H1 (cell line): Measurements from ENCODE around the gene MYH6. TPM values are rescaled to one million over a fixed set of nuclear protein-coding genes. Genes with fewer than 3 reads are reported as not detected.

Source experiments
- CHD7 ChIP-seq: fragments of 300-600 bp; sonication (generic); IDR thresholded peaks from 2 replicates; pipeline ENCODE4 v1.7.1; 2012; ENCODE audit warnings: low read length, moderate library complexity, mild to moderate bottlenecking, inconsistent platforms; ENCODE audit not compliant: insufficient replicate concordance
- CREB1 ChIP-seq: IDR thresholded peaks from 2 replicates; pipeline ENCODE4 v1.6.1; 2012; ENCODE audit warnings: inconsistent platforms
- TAF1 ChIP-seq: IDR thresholded peaks from 2 replicates; pipeline ENCODE4 v1.6.1; 2011; ENCODE audit warnings: mild to moderate bottlenecking, low read depth, low read length
- polyA plus RNA-seq, 7 experiments: library from polyadenylated mRNA; depleted of rRNA in 3 of 7; stranded (reverse) in 5 of 7; unstranded in 2 of 7; fragments of >200 nt in 5 of 7; fragments of 200-250 nt in 2 of 7; gene quantifications; 1 replicate in 5 of 7; 2 replicates in 1 of 7; 4 replicates in 1 of 7; pipeline versions ENCODE4 v1.2.1 to v1.2.3, GENCODE V29; 2011 to 2013; ENCODE audit warnings: missing spikeins in 2 of 7, mixed read lengths in 2 of 7
- total RNA-seq: library from RNA; stranded (reverse); fragmentation: NEBNext Ultra II Directional; extraction: Animal tissue kit (Norgen Biotek cat#: 25700); gene quantifications from 2 replicates; pipeline ENCODE4 v1.2.1, GENCODE V29; 2021

The MYH6 gene
- total and polyA plus RNA-seq, 2 of the 8 experiments (the other 6 are each of a cell fraction or from before 2014, with no cell fraction given), result 0.03 TPM; not detected in 1

GRCh38 chr14:23360496-23360895, 47.6 kb downstream of the MYH6 start (continued):
- TF ChIP-seq CHD7, result no peak
- no peak for TF ChIP-seq TAF1
- TF ChIP-seq CREB1, result no peak
- TF ChIP-seq, all 59 proteins: peak for 2
